Measurements from ENCODE around the gene TRAF7.

DNA sequence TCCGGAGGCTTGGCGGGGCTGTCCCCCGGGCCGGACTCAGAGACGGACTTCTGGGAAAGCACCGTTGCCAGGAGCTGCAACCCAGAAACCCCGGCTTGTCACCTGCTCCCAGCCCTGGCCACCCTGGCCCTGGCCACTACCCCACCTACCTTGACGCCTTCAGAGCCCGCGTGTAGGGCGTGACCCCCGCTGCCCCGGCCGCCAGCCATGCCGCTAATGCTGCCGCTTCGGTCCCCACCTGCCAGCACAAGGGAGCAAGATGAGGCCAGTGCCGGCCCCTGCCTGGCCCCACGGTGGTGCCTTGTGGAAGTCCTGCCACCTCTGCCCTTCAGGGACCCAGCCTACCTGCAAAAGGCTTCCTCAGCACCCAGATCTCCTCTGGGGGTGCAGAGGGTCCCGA, 29.4 kb downstream of the TRAF7 start:
- TF ChIP-seq, protein P1, sequence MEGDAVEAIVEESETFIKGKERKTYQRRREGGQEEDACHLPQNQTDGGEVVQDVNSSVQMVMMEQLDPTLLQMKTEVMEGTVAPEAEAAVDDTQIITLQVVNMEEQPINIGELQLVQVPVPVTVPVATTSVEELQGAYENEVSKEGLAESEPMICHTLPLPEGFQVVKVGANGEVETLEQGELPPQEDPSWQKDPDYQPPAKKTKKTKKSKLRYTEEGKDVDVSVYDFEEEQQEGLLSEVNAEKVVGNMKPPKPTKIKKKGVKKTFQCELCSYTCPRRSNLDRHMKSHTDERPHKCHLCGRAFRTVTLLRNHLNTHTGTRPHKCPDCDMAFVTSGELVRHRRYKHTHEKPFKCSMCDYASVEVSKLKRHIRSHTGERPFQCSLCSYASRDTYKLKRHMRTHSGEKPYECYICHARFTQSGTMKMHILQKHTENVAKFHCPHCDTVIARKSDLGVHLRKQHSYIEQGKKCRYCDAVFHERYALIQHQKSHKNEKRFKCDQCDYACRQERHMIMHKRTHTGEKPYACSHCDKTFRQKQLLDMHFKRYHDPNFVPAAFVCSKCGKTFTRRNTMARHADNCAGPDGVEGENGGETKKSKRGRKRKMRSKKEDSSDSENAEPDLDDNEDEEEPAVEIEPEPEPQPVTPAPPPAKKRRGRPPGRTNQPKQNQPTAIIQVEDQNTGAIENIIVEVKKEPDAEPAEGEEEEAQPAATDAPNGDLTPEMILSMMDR (IDR thresholded peaks at IDR 0.05; ENCODE audit: poor library complexity, severe bottlenecking), result no peak
- TF ChIP-seq EP300 (conservative IDR thresholded peaks at IDR 0.05; ENCODE audit: poor library complexity, severe bottlenecking), result no peak
- TF ChIP-seq EZH2 (IDR thresholded peaks at IDR 0.05; ENCODE audit: borderline replicate concordance, insufficient read depth, low read length, poor library complexity, severe bottlenecking), result no peak
- TF ChIP-seq, protein P2, sequence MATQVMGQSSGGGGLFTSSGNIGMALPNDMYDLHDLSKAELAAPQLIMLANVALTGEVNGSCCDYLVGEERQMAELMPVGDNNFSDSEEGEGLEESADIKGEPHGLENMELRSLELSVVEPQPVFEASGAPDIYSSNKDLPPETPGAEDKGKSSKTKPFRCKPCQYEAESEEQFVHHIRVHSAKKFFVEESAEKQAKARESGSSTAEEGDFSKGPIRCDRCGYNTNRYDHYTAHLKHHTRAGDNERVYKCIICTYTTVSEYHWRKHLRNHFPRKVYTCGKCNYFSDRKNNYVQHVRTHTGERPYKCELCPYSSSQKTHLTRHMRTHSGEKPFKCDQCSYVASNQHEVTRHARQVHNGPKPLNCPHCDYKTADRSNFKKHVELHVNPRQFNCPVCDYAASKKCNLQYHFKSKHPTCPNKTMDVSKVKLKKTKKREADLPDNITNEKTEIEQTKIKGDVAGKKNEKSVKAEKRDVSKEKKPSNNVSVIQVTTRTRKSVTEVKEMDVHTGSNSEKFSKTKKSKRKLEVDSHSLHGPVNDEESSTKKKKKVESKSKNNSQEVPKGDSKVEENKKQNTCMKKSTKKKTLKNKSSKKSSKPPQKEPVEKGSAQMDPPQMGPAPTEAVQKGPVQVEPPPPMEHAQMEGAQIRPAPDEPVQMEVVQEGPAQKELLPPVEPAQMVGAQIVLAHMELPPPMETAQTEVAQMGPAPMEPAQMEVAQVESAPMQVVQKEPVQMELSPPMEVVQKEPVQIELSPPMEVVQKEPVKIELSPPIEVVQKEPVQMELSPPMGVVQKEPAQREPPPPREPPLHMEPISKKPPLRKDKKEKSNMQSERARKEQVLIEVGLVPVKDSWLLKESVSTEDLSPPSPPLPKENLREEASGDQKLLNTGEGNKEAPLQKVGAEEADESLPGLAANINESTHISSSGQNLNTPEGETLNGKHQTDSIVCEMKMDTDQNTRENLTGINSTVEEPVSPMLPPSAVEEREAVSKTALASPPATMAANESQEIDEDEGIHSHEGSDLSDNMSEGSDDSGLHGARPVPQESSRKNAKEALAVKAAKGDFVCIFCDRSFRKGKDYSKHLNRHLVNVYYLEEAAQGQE (IDR thresholded peaks at IDR 0.05; ENCODE audit: borderline replicate concordance), result no peak
- no peak for TF ChIP-seq MXI1 (conservative IDR thresholded peaks at IDR 0.05; ENCODE audit: poor library complexity, severe bottlenecking)
- no peak for TF ChIP-seq POLR2AphosphoS5 (IDR thresholded peaks at IDR 0.05)
